Left forelimb (tissue), 1 donor: Measurements from ENCODE around the gene DNER.

ENCODE experiments used
- DNase-seq: peaks from one replicate; pipeline ENCODE4 v3.0.0-alpha.2; 2018; ENCODE audit warnings: low spot score

Gene DNER

DNA sequence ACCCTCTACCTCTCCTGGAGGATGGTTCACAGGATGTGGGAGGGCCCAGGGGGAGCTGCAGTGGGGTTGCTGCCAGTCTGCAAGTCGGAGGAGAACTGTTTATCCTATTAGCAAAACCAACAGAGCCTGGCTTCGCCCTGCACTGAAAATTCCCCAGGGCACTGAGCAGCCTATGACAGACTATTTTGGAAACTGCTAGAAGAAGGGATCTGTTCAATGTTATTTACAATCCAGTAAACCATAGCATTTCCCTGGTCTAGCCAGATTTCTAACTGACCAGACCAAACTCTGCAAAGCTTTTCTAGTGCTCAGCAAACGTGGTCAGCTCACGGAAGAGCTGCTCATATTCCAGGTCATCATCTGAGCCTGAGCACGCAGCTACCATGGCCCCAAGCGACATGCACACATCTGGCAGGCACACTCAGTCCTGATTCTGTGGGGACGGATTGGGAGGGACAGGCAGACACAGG is 378.4 kb downstream of the DNER start:
- DNase-seq: no peak

DNA sequence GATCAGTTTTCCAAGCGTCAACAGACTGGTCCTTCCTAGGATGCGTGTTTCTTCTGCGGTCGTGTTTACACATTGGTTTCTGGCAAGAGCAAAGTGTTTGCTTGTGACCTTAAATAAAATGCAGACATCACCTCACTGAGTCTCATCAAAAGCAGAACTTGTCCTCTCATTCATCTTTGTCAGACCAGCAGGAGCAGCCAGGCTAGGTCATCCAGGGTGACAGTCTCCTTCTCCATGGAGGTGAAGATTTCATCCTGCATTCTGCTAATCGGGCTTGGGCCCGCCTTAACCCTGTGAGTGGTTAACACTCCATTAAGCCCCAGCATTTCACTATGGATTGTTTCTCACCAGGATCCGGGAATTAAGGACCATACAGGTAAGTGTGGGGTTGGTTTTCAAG is 379.0 kb downstream of the DNER start:
- DNase-seq: no peak

DNA sequence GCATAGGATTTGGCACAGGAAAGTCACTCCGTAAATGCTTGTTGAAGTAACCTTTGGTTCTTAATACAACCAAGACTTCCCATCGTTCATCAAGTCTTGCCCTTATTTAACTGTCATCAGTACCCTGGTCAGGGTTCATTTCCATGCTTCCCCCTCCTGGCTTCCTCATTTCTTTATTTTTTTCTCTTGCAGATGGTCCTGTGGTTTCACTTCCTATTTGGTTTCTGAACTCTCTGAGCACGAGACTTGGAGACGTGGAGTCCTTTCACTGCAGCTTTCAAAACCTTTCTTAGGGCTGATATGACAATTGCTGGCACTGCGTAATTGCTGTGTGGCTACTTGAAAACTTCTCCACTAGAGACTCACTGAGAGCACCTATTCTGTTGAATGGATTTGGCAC is 383.4 kb downstream of the DNER start:
- no peak for DNase-seq

DNA sequence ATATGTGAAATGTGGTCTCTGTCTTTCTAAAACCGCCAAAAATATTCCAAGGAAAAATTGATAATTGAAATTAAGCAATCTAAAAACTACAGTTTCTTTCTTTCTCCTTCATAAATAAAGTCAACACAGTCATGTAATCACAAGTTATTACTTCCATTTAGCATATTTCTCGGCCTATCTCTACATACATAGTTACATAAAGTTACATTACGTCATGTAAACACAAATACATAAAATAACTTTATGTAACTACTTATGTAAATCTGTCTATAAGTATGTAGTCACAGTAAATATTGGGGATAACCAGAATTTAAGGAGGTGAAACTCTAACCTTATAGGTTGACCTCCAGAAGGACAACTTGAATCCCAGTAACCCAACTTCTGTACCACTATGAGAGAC is 394.8 kb downstream of the DNER start:
- no peak for DNase-seq

DNA sequence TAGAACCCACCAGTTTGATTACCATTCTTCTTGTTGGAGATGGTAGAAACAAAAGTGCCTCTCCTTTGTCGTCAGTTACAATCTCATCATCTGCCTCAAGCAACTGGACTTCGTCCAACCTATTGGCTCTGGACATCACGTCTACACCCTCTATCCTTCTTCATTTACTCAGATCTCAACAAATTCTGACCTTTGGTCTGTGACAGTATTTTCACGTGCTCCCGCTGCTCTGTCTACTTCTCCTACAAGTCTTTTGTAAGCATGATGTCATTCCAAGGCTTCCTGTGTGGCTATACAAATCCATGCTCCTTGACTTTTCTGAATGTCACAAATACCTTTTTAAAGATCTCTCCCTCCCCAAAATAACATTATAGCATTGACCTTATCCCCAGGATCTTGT is 400.2 kb downstream of the DNER start:
- no peak for DNase-seq

DNA sequence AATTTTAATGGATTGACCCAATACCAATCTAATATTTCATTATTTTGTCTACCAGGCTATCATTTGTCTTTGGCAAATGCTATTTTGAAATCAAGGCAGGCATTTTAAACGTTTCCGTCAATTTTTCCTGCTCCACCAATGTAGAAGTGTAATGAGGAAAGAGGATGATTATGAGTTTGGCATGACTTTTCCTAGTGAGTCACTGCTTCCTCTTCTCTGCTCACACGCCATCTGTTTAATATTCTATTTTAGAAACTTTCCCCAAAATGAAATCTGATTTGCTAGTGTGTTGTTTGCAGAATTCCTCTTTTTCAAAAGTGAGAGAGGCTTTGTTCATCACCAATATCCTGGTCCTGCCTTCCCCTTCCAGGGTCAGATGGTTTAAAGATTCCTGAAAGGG is 400.8 kb downstream of the DNER start:
- DNase-seq: no peak
